H1 (cell line): ENCODE measurements around the gene CDKL4. TPM values are rescaled to one million over a fixed set of nuclear protein-coding genes. Genes with fewer than 3 reads are reported as not detected.

Source experiments
- BCL11A ChIP-seq, 2 experiments: IDR thresholded peaks; one replicate each; pipeline ENCODE4 v1.6.1; 2011; ENCODE audit warnings: low read depth in 2 of 2, low read length in 2 of 2, mild to moderate bottlenecking in 2 of 2
- EP300 ChIP-seq, 2 experiments: IDR thresholded peaks; 1 replicate in 1 of 2; 2 replicates in 1 of 2; pipeline ENCODE4 v1.6.1; 2011 to 2012; ENCODE audit warnings: low read depth in 2 of 2, low read length in 2 of 2, mild to moderate bottlenecking in 2 of 2, borderline replicate concordance in 1 of 2, inconsistent platforms in 1 of 2, moderate library complexity in 1 of 2
- GABPA ChIP-seq: IDR thresholded peaks from 2 replicates; pipeline ENCODE4 v1.6.1; 2011; ENCODE audit warnings: mild to moderate bottlenecking, low read length, moderate library complexity, borderline replicate concordance; ENCODE audit not compliant: insufficient read depth
- NRF1 ChIP-seq: IDR thresholded peaks from 2 replicates; pipeline ENCODE4 v1.6.1; 2011; ENCODE audit warnings: mild to moderate bottlenecking, low read depth, low read length, improper control_type of control experiment
- POLR2AphosphoS5 ChIP-seq: IDR thresholded peaks from 2 replicates; pipeline ENCODE4 v1.6.1; 2011; ENCODE audit warnings: low read depth, low read length
- RAD21 ChIP-seq, 2 experiments: IDR thresholded peaks in 1 of 2; conservative IDR thresholded peaks in 1 of 2; 2 replicates each; pipeline ENCODE4 v1.6.1; 2011; ENCODE audit warnings: low read depth in 2 of 2, low read length in 2 of 2, improper control_type of control experiment in 1 of 2, inconsistent platforms in 1 of 2, mild to moderate bottlenecking in 1 of 2, moderate library complexity in 1 of 2
- SRF ChIP-seq: IDR thresholded peaks from 2 replicates; pipeline ENCODE4 v1.6.1; 2011; ENCODE audit warnings: mild to moderate bottlenecking, low read depth, low read length, moderate library complexity
- TAF1 ChIP-seq: IDR thresholded peaks from 2 replicates; pipeline ENCODE4 v1.6.1; 2011; ENCODE audit warnings: mild to moderate bottlenecking, low read depth, low read length
- polyA plus RNA-seq, 7 experiments: library from polyadenylated mRNA; depleted of rRNA in 3 of 7; stranded (reverse) in 5 of 7; unstranded in 2 of 7; fragments of >200 nt in 5 of 7; fragments of 200-250 nt in 2 of 7; gene quantifications; 1 replicate in 5 of 7; 2 replicates in 1 of 7; 4 replicates in 1 of 7; pipeline versions ENCODE4 v1.2.1 to v1.2.3, GENCODE V29; 2011 to 2013; ENCODE audit warnings: missing spikeins in 2 of 7, mixed read lengths in 2 of 7
- total RNA-seq: library from RNA; stranded (reverse); fragmentation: NEBNext Ultra II Directional; extraction: Animal tissue kit (Norgen Biotek cat#: 25700); gene quantifications from 2 replicates; pipeline ENCODE4 v1.2.1, GENCODE V29; 2021
- TF ChIP-seq, protein P1 (sequence below): IDR thresholded peaks from 2 replicates; pipeline ENCODE4 v1.6.1; 2011; ENCODE audit warnings: low read length, improper control_type of control experiment

The CDKL4 gene
- total and polyA plus RNA-seq, 2 of the 8 experiments (the other 6 are each of a cell fraction or from before 2014, with no cell fraction given): not detected

DNA sequence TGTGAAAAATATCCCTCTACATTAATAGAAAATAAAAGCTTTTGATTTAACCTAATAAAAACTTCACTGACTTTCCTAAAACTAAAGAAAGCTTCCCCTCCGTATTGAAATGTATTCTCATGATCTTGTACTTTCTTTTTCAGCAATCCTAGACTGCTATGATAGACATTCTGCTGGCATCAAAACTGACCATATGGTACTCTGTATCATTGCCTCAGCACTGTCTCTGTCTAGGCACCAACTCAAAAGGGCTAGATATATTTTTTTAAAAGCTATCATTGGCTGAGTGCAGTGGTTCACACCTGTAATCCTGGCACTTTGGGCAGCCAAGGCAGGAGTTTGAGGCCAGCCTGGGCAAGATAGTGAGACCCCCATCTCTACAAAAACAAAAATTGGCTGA lies 32.9 kb downstream of the CDKL4 start (continued):
- no peak for TF ChIP-seq EP300 (IDR thresholded peaks at IDR 0.05; ENCODE audit: borderline replicate concordance in 1 of 2, low read depth in 2 of 2, low read length in 2 of 2)
- no peak for TF ChIP-seq GABPA
- TF ChIP-seq SRF: no peak
- TF ChIP-seq, protein P1, sequence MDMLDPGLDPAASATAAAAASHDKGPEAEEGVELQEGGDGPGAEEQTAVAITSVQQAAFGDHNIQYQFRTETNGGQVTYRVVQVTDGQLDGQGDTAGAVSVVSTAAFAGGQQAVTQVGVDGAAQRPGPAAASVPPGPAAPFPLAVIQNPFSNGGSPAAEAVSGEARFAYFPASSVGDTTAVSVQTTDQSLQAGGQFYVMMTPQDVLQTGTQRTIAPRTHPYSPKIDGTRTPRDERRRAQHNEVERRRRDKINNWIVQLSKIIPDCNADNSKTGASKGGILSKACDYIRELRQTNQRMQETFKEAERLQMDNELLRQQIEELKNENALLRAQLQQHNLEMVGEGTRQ: no peak
- no peak for TF ChIP-seq RAD21 (IDR thresholded peaks at IDR 0.05 in 1 of 2, conservative IDR thresholded peaks at IDR 0.05 in 1 of 2; ENCODE audit: low read depth in 2 of 2, low read length in 2 of 2)
- no peak for TF ChIP-seq BCL11A (IDR thresholded peaks at IDR 0.05; ENCODE audit: low read depth in 2 of 2, low read length in 2 of 2)
- TF ChIP-seq NRF1: no peak
- TF ChIP-seq POLR2AphosphoS5: no peak
- no peak for TF ChIP-seq TAF1
